GM19043 (cell line): ENCODE results near the gene CDH6.

ENCODE experiments used
- ATAC-seq: cut with Tn5 transposase; IDR thresholded peaks from one replicate; pipeline ENCODE4 v1.9.1; 2021; ENCODE audit warnings: low read depth; ENCODE audit not compliant: unreplicated experiment

The CDH6 gene

GRCh38 chr5:31193591-31194467 is at the start of gene CDH6:
TSS of gene CDH6 (plus strand) at chr5:31193686. CDS start at chr5:31267474, 73,788 bp downstream.
- no peak for ATAC-seq

- no peak for ATAC-seq
These were observed 49.1 kb upstream of the CDH6 start for GRCh38 chr5:31144364-31144763.

DNA sequence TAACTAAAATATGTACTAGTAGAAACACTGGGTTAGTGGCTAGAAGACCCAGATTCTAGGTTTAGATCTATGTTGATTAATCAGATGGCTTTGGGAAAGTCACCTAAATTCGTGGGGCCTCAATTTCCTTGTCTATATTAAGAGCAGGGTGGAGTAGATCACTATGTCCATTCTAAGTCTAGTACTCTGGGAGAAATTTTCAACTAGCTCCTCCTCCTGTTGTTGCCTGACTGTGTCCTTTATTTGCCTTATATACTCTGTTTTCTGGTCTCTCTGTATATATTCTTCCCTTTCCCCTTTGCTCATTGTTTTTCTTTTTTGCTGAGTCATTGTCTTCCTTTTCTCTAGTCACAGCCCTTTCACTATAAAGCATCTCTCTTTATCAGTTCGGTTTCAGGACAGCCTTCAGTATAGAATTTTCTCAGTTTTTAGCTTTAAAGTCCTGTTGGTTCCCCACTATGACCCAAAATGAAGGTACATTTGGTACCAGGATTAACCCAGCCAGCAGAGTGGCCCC is 44.5 kb upstream of the CDH6 start:
- ATAC-seq, result no peak

GRCh38 chr5:31153521-31153920 is 40.0 kb upstream of the CDH6 start:
- no peak for ATAC-seq

- no peak for ATAC-seq
These were observed 36.8 kb upstream of the CDH6 start for GRCh38 chr5:31156631-31157160.

- no peak for ATAC-seq
These were observed 35.8 kb upstream of the CDH6 start for GRCh38 chr5:31157720-31158119.

DNA sequence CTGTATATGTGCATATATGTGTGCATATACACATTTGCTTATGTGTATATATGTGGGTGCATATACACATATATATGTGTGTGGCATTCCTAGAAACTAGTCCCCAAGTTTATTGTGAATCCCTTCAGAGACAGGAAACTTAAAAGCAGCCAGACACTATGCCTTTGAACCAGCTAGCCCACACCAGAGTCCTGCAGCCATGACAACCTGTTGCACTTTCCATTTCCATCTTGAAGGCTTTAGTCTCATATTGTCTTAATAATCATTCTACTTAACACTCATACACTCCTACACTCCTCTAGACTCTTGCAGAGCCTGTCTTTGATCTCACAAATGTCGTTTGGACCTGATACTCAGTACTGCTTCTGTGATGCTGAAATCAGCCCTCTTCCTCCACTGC is 34.8 kb upstream of the CDH6 start:
- ATAC-seq, result no peak

- ATAC-seq, result no peak
These were observed 31.7 kb upstream of the CDH6 start for GRCh38 chr5:31161781-31162181.

DNA sequence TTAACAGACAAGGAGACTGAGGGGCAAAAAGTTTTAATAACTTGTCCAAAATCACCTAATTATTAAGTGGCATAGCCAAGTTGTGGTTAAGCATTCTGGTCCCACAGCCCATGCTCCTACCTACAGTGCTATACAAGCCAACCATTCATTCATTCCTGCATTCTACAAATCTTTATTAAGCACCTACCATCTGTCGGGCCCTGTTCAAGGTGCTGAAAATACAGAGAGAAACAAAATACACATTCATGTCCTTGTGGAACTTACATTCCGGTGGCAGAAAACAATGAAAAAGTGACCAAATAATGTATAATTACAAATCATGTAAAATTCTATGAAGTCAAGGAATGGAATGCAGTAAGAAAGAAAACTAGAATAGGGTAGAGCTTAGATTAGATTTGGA is 27.8 kb upstream of the CDH6 start:
- no peak for ATAC-seq

GRCh38 chr5:31169379-31169778 is 24.1 kb upstream of the CDH6 start:
- no peak for ATAC-seq

GRCh38 chr5:31172881-31173280 is 20.6 kb upstream of the CDH6 start:
- ATAC-seq, result no peak

DNA sequence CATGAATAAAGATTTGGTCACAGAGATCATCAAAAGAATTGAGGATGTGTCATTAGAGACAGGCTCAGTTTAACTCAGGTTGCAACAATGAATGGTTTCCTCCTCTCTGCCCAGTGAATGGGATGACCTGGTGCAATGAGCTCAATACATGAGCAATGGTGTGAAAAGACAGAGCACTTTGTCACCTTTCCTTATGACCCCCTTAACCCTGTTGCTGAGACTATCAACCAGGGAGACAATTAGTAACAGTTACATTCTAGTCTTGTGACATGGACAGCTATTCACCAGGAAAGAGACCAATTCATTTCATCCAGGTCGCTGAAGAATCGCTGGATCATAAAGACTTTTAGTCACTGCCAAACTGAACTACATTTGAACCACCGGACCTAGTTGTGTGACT is 19.9 kb upstream of the CDH6 start:
- ATAC-seq, result no peak

GRCh38 chr5:31181376-31181987 is 12.0 kb upstream of the CDH6 start:
- ATAC-seq, result no peak

- ATAC-seq, result no peak
These were observed 11.3 kb upstream of the CDH6 start for GRCh38 chr5:31182136-31182535.

GRCh38 chr5:31185951-31186350 is 7.5 kb upstream of the CDH6 start:
- no peak for ATAC-seq

GRCh38 chr5:31186672-31187267 is 6.7 kb upstream of the CDH6 start:
- ATAC-seq, result no peak

DNA sequence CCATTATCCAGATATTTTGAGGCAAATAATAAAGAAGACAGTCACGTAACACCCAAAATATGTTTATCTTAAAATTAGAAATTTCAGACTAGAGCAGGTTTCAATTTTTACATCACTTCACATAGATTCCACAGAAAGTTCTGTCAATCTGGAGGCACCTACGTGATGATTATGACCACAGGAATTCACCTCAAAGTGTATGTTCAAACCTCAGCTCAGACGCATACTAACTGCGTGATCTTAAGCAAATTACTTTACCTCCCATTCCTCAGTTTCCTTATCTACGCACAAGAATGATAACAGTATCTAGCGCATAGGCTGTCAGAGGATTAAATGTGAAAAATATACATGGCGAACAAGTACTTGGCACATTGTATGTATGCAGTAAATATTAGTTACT is 5.9 kb upstream of the CDH6 start:
- ATAC-seq, result no peak

DNA sequence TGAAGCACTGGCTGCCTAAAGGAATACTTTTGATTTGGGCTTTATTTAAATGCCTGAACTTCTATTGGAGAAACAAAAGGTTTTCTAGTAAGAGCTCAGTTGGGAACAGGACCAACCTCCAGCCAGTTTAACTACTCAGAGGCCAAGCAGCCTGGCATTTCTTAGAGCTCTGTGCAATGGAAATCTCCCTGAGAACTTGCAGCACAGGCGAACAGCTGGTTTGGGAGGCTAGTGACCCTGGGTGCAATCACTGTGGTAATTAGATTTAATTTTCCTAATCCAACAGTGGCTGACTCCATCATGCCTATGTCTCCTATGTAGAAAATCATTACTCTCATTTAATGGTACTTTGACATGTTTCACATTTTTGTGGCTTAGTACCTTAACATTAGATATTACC is 1.0 kb upstream of the CDH6 start:
- ATAC-seq, result no peak

GRCh38 chr5:31193116-31193515 is 370 bp upstream of the CDH6 start:
- no peak for ATAC-seq

DNA sequence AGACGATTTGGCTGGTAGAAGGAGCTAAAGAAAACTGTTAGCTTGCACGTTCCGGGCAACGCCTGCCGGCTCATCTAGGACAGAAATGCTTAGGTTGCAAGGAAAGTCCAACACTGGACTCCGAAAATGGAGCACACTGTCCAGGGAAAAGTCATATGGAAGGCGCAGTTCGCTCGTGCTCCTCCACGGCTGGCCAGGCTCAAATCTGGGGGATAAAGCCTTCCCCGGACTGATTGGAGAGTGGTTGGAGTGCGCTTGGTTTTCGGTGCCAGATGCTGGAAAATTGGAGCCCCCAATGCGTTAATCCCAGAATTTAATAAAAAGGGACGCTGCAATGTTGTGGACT is 955 bp downstream of the CDH6 start:
- no peak for ATAC-seq

- ATAC-seq, result no peak
These were observed 1.5 kb downstream of the CDH6 start for GRCh38 chr5:31194892-31195555.
